ES-I3 (cell line): ENCODE data around the gene MT1A.

Experiments
- H3K36me3 ChIP-seq: 2 replicates; pipeline ENCODE4 v1.6.1; 2013; ENCODE audit warnings: mild to moderate bottlenecking, low read length, control low read depth, moderate library complexity; ENCODE audit not compliant: insufficient read depth
- H3K4me1 ChIP-seq: 2 replicates; pipeline ENCODE4 v1.6.1; 2013; ENCODE audit warnings: mild to moderate bottlenecking, control low read depth, low read length; ENCODE audit not compliant: insufficient read depth
- H3K9ac ChIP-seq: 2 replicates; pipeline ENCODE4 v1.6.1; 2013; ENCODE audit warnings: low read depth, mild to moderate bottlenecking, low read length, moderate library complexity
- H3K9me3 ChIP-seq: 2 replicates; pipeline ENCODE4 v1.6.1; 2013; ENCODE audit warnings: mild to moderate bottlenecking, low read length, moderate library complexity; ENCODE audit not compliant: control insufficient read depth, insufficient read depth

Gene MT1A

GRCh38 chr16:56607109-56607618 lies 31.3 kb upstream of the MT1A start:
- Histone ChIP-seq H3K4me1 (peaks cover 30% of the 10 kb centered on the region), H3K36me3 (no peaks in the 10 kb centered on the region), H3K9me3 (no peaks in the 10 kb centered on the region), H3K9ac (no peak overlapping the region)

DNA sequence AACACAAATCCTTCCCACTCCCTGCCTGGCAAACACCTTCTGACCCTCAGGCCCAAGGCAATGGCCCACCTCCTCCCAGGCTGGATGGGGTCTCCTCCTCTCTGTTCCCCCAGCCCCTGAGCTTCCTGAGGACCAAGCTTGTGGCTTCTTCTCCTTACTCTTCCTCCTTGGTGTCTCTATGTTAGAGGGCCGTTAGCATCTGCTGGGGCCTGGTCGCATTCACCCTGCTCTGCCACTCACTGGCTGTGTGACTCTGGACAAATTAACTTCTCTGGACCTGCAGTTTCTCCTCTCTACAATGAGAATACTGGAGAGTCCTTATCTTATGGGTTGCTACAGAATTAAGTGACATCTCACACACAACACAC lies 30.8 kb upstream of the MT1A start:
- Histone ChIP-seq H3K36me3 (no peaks in the 10 kb centered on the region), H3K9ac (peak overlapping the region; percentile 52; the same call in 1 of the 2 replicates), H3K9me3 (no peaks in the 10 kb centered on the region), H3K4me1 (peaks cover 30% of the 10 kb centered on the region)

- no peaks in the 10 kb centered on the region for H3K9me3 ChIP-seq
- H3K9ac ChIP-seq, result peak within 1 kb of the TSS; percentile 52
- H3K4me1 ChIP-seq, result peaks cover 30% of the 10 kb centered on the region
- no peaks in the 10 kb centered on the region for H3K36me3 ChIP-seq
Observed at GRCh38 chr16:56608043-56608875, 30.2 kb upstream of the MT1A start, which contains the start of gene MT2A. TSS of gene MT2A (plus strand) at chr16:56608584. CDS start at chr16:56608656, 72 bp downstream.

GRCh38 chr16:56608876-56609462 lies 29.5 kb upstream of the MT1A start:
- Histone ChIP-seq H3K9me3 (no peaks in the 10 kb centered on the region), H3K36me3 (no peaks in the 10 kb centered on the region), H3K9ac (peak overlapping the region; percentile 52), H3K4me1 (peaks cover 36% of the 10 kb centered on the region)

DNA sequence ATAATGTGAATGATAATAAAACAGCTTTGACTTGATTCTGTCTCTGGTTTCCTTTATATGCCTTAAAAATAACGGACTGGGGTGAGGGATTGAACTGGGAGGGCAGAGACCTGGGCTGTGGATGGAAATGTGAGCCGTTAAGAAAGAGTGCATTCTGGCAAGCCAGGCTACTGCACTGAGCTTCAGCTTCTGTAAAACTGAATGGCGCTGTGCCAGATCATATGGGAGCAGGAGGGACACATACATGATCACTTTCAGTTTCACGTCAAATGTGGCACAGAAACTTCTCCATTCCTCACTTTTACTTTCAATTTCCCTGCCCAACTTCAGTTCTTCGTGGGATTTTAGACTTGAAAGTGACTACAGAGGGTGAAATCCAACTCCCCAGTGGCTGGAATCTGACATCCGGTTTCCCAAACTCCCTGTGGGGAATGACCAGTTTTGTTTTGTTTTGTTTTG lies 29.0 kb upstream of the MT1A start:
- Histone ChIP-seq H3K9ac (peak overlapping the region; percentile 52), H3K4me1 (peaks cover 36% of the 10 kb centered on the region), H3K9me3 (no peaks in the 10 kb centered on the region), H3K36me3 (no peaks in the 10 kb centered on the region)

DNA sequence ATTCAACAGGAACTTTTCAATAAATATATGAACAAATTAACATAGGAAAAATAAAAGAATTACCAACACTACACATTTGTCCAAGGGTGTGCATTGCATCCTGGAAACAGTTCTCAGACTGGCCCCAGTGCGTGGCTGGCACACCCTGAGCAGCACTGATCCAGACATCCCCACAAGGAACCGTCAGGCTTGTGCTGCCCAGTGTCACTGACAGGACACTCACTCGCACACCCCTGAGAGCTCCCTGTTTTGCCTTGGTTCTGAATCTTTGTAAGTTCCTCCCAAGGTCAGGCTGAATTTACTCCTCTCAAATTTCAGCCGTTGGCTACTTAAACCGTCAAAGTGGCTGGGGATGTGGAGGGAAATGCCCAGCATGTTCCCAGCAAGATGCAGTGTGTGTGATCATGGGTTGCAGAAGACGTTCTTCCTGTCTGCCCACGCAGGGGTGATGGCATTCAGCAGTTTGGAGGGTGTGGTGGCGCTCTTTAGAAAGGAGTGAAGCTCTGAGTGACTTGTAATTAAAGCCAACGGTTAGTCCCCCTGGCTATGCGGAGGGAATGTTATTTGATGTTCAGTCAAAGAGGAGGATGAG lies 28.4 kb upstream of the MT1A start:
- Histone ChIP-seq H3K4me1 (peaks cover 36% of the 10 kb centered on the region), H3K9ac (peak overlapping the region; percentile 52), H3K9me3 (no peaks in the 10 kb centered on the region), H3K36me3 (no peaks in the 10 kb centered on the region)

DNA sequence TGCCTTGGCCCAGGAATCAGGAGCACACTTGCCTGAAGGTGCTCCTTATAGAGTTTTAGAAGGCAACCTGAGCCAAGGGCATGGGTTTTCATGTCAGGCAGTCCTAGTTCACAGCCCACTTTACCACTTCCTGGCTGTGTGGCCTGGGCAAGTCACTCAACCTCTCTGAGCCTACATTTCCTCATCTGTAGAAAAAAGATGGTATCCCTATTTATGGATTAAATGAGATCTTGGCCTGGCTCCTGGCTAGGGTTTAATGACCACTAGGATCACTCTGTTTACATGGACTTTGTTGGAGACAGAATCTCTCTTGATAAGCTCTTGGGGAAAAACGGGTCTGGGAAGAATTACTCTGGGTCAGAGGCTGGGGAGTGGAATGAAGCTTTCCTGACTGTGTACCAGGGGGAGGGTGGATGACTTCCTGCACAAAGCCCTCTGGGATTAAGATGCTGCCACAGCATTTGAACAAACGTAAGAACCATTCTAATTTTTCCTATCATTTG lies 27.8 kb upstream of the MT1A start:
- H3K9ac ChIP-seq, result peak overlapping the region; percentile 52; the same call in 1 of the 2 replicates
- H3K9me3 ChIP-seq, result no peaks in the 10 kb centered on the region
- H3K36me3 ChIP-seq, result no peaks in the 10 kb centered on the region
- peaks cover 36% of the 10 kb centered on the region for H3K4me1 ChIP-seq

DNA sequence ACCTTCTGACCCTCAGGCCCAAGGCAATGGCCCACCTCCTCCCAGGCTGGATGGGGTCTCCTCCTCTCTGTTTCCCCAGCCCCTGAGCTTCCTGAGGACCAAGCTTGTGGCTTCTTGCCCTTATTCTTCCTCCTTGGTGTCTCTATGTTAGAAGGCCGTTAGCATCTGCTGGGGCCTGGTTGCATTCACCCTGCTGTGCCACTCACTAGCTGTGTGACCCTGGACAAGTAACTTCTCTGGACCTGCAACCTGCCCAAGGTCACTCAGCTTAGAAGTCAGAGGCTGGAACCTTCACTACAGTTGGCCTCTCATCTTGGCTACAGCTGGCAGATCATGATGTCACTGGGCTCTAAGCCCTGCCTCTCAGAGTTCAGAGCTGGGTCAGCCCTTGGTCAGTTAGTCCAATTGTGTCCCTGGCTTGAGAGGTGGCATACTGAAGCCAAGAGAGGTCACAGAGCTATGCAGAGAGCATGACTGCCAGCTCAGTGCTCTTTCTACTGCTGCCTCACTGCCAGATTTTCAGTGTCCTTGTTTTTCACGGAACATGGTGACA lies 27.1 kb upstream of the MT1A start:
- Histone ChIP-seq H3K4me1 (peaks cover 36% of the 10 kb centered on the region), H3K9me3 (no peaks in the 10 kb centered on the region), H3K9ac (no peak overlapping the region), H3K36me3 (no peaks in the 10 kb centered on the region)

DNA sequence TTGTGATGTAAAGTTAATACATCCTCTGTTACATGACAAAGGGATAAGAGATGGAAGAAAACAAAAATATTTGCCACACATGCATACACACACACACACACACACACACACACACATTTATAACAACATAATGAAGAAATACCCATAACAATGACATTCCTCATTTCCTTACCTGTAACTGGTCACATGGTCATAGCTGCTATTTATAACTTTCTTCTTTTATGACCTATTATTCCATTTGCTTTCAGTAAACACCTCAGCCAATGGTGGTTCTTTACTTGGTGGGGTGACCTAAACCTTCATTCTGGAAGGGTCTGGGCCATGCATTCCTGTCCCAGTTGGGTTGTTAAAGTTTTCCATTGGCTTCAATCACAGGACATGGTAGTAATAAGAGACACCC lies 24.8 kb upstream of the MT1A start:
- no peaks in the 10 kb centered on the region for H3K9me3 ChIP-seq
- H3K9ac ChIP-seq, result no peak overlapping the region
- H3K4me1 ChIP-seq, result peaks cover 25% of the 10 kb centered on the region
- no peaks in the 10 kb centered on the region for H3K36me3 ChIP-seq

DNA sequence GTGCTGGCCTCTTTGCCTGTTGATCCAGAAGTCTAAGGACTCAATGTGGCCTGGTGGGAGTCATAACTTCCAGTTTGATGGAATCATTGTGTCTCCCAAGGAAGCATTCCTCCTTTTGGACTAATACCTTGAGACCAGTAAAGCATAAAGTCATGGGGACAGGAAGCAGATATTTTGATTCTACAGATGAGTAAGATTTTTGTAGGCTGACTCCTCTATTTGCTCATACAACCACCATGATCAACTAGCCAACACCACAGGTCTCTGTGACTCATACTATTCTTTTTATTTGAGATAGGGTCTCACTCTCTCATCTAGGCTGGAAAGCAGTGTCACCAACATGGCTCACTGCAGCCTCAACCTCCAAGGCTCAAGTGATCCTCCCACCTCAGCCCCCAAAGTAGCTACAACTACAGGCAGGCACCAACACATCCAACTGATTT lies 23.9 kb upstream of the MT1A start:
- H3K9ac ChIP-seq, result no peak overlapping the region
- H3K4me1 ChIP-seq, result peaks cover 22% of the 10 kb centered on the region
- no peaks in the 10 kb centered on the region for H3K9me3 ChIP-seq
- no peaks in the 10 kb centered on the region for H3K36me3 ChIP-seq

DNA sequence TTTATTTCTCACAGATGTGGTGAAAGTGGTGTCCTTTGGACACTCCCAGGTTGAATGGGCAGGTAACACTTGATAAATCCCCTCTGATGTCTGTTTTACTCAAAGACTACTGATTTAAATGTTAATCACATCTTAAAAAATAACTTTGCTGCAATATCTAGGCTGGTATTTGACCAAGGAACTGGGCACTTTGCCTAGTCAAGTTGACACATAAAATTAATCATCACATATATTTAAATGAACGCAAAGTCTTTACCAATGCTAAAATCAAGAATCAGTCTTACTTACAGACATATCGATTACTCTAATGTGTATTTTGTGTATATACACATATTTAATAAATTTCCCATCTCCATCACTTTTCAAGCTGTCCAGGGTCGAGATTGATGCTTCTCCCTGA lies 23.1 kb upstream of the MT1A start:
- no peak overlapping the region for H3K9ac ChIP-seq
- peaks cover 15% of the 10 kb centered on the region for H3K4me1 ChIP-seq
- no peaks in the 10 kb centered on the region for H3K36me3 ChIP-seq
- H3K9me3 ChIP-seq, result no peaks in the 10 kb centered on the region

- H3K9me3 ChIP-seq, result no peaks in the 10 kb centered on the region
- no peaks in the 10 kb centered on the region for H3K36me3 ChIP-seq
- H3K9ac ChIP-seq, result peak overlapping the region; percentile 41; the same call in 1 of the 2 replicates
Observed at GRCh38 chr16:56616608-56617211, 21.8 kb upstream of the MT1A start.

GRCh38 chr16:56617212-56618085 lies 21.0 kb upstream of the MT1A start:
- H3K9me3 ChIP-seq, result no peaks in the 10 kb centered on the region
- H3K4me1 ChIP-seq, result peaks cover 23% of the 10 kb centered on the region
- H3K9ac ChIP-seq, result peak overlapping the region; percentile 41; the same call in 1 of the 2 replicates
- no peaks in the 10 kb centered on the region for H3K36me3 ChIP-seq

More at GRCh38 chr16:56616608-56617211, 21.8 kb upstream of the MT1A start:
- H3K4me1 ChIP-seq, result peaks cover 17% of the 10 kb centered on the region
